HG03520 (cell line): ENCODE results near the gene TCF4.

Experiments used
- ATAC-seq: cut with Tn5 transposase; IDR thresholded peaks from one replicate; pipeline ENCODE4 v1.9.1; 2021; ENCODE audit warnings: mild to moderate bottlenecking, moderate library complexity; ENCODE audit not compliant: unreplicated experiment

The TCF4 gene

GRCh38 chr18:55419132-55419946 lies 168.7 kb downstream of the TCF4 start:
- no peak for ATAC-seq

- ATAC-seq = no peak
Measured at GRCh38 chr18:55418439-55418838, 169.6 kb downstream of the TCF4 start.

- no peak for ATAC-seq
Measured at GRCh38 chr18:55416791-55417190, 171.2 kb downstream of the TCF4 start.

GRCh38 chr18:55415258-55415871 lies 172.6 kb downstream of the TCF4 start:
- peak; percentile 89 for ATAC-seq

GRCh38 chr18:55414475-55414874 lies 173.5 kb downstream of the TCF4 start:
- ATAC-seq = no peak

GRCh38 chr18:55413474-55413873 lies 174.5 kb downstream of the TCF4 start:
- no peak for ATAC-seq

GRCh38 chr18:55407774-55408535 lies 180.0 kb downstream of the TCF4 start:
- ATAC-seq = no peak

- ATAC-seq = no peak
Measured at GRCh38 chr18:55407191-55407590, 180.8 kb downstream of the TCF4 start.

- no peak for ATAC-seq
Measured at GRCh38 chr18:55406451-55406991, 181.5 kb downstream of the TCF4 start.

- no peak for ATAC-seq
Measured at GRCh38 chr18:55405893-55406406, 182.0 kb downstream of the TCF4 start.

GRCh38 chr18:55405475-55405874 lies 182.5 kb downstream of the TCF4 start:
- ATAC-seq = no peak

- no peak for ATAC-seq
Measured at GRCh38 chr18:55404832-55405465, 183.0 kb downstream of the TCF4 start.

- no peak for ATAC-seq
Measured at GRCh38 chr18:55404136-55404830, 183.7 kb downstream of the TCF4 start.

- ATAC-seq = no peak
Measured at GRCh38 chr18:55403421-55403949, 184.5 kb downstream of the TCF4 start.

- ATAC-seq = no peak
Measured at GRCh38 chr18:55402731-55403405, 185.1 kb downstream of the TCF4 start.

GRCh38 chr18:55401638-55402191 lies 186.3 kb downstream of the TCF4 start:
- no peak for ATAC-seq

GRCh38 chr18:55400590-55401541 lies 187.1 kb downstream of the TCF4 start:
- no peak for ATAC-seq

GRCh38 chr18:55400081-55400480 lies 187.9 kb downstream of the TCF4 start:
- ATAC-seq = no peak
